ENCODE data around the gene ANGPTL7. TPM values are rescaled to one million over a fixed set of nuclear protein-coding genes. Genes with fewer than 3 reads are reported as not detected.

The ANGPTL7 gene
- total RNA-seq, 2 experiments from 2014 or later, result not detected

DNA sequence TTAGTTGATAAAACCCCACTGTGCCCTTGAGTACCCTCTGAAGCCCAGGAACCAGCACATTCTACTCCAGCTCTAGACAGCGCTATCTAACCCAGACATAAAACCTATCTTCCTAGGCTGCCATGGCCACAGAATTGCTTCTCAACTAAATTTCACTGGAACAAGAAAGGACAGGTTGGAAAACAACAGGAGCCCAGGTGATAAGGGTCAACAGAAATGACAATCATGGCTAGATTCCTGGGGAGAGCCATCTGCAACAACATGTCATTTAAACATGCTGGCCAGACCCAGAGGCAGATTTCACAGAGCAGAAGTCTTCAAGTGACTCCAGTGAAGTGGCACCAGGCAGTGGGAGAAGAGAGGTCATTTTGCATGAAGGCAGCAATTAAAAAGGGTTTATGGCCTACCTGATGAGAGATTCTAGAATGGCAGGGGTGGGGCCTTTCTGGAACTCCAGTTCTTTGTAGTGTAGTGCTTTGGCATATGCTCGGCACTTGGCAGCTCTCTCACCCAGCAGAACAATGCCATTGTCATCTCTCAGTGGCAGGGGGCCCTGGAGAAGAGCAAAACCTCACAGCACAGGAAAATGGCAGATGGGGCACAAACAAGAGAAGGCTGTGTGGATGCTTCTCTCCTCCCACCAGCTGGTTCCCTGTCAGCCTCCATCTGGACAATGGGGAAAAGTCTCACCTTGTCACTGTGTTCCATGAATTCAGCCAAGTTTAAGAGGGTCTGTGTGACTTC, 9.9 kb downstream of the ANGPTL7 start:
- ATAC-seq (ENCODE audit: poor library complexity) (no peak), DNase-seq (no peak)
- Histone ChIP-seq H3K27me3 (ENCODE audit: control insufficient read depth in 1 of 2, insufficient read depth in 2 of 2, low read length in 2 of 2) (no peaks in the 10 kb centered on the region), H3K27ac (ENCODE audit: low read depth in 1 of 2, low read length in 2 of 2) (no peak overlapping the region), H3K4me3 (ENCODE audit: low read length) (no peak overlapping the region), H3K9me3 (ENCODE audit: control insufficient read depth in 1 of 2, insufficient read depth in 1 of 2, low read length in 2 of 2) (no peaks in the 10 kb centered on the region), H3K36me3 (ENCODE audit: insufficient read depth, low read length) (peaks cover 71% of the 10 kb centered on the region), H3K4me1 (ENCODE audit: insufficient read depth, low read length) (no peaks in the 10 kb centered on the region)
- no peaks in the 10 kb centered on the region for H3K9me3 Mint-ChIP-seq
- POLR2A ChIA-PET, result no interaction called here
- peaks cover 84% of the 10 kb centered on the region for H3K36me3 Mint-ChIP-seq (ENCODE audit: low read depth)
- no peak overlapping the region for H3K27ac Mint-ChIP-seq
- intact Hi-C loops (cut with DNase I, micrococcal nuclease), result no loop called here
- TF ChIP-seq, protein P1, sequence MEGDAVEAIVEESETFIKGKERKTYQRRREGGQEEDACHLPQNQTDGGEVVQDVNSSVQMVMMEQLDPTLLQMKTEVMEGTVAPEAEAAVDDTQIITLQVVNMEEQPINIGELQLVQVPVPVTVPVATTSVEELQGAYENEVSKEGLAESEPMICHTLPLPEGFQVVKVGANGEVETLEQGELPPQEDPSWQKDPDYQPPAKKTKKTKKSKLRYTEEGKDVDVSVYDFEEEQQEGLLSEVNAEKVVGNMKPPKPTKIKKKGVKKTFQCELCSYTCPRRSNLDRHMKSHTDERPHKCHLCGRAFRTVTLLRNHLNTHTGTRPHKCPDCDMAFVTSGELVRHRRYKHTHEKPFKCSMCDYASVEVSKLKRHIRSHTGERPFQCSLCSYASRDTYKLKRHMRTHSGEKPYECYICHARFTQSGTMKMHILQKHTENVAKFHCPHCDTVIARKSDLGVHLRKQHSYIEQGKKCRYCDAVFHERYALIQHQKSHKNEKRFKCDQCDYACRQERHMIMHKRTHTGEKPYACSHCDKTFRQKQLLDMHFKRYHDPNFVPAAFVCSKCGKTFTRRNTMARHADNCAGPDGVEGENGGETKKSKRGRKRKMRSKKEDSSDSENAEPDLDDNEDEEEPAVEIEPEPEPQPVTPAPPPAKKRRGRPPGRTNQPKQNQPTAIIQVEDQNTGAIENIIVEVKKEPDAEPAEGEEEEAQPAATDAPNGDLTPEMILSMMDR (IDR thresholded peaks at IDR 0.05), result no peak
- CTCF ChIA-PET, result no interaction called here
- H3K4me3 Mint-ChIP-seq, result no peak overlapping the region
- H3K4me1 Mint-ChIP-seq (ENCODE audit: low read depth), result no peaks in the 10 kb centered on the region
- no peaks in the 10 kb centered on the region for H3K27me3 Mint-ChIP-seq

DNA sequence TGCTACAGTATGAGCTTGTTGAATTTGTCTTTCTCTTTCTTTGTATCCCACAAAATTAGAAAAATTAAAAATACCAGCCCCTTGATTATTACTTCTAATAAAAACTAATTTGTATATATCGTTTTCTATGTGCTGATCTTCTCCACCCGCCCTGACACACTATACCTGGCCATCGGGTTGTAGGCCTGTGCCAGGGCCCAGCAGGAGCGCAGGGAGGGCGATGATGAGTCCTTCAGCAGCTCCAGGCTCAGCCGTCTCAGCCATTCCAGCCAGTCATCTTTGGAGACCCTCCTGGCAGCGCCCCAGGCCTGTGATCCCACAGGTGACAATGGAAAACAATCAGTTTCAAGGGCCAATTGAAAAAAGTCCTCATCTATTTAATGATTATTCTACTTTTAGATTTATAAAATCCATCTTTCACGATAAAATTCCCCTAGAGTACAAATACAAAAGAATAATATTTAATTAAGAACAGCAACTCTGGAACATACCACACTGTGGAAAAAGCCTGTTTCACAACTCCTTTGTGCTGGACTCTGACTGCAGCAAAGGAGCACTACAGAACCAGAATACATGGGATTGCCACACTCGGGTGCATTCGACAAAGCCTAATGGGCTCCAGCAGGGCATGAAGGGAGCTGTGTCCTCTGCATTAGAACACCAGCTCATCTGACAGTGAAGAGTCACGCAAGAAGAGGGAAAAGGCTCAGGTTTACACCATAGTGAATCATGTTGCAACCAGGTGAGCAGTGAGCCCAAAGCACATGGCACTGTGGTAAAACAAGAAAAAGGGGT, 15.4 kb downstream of the ANGPTL7 start:
- TF ChIP-seq, protein P1 (IDR thresholded peaks at IDR 0.05), result no peak
- intact Hi-C loops (cut with DNase I, micrococcal nuclease), result loop anchor here in 1 of 2 experiments (5.0 kb wide), 1 partner anchor 167 kb away; no protein-coding TSS in a partner anchor
- no peaks in the 10 kb centered on the region for H3K9me3 ChIP-seq (ENCODE audit: control insufficient read depth in 1 of 2, insufficient read depth in 1 of 2, low read length in 2 of 2)
- H3K4me1 ChIP-seq (ENCODE audit: insufficient read depth, low read length), result no peaks in the 10 kb centered on the region
- no peak overlapping the region for H3K27ac ChIP-seq (ENCODE audit: low read depth in 1 of 2, low read length in 2 of 2)
- no peaks in the 10 kb centered on the region for H3K27me3 ChIP-seq (ENCODE audit: control insufficient read depth in 1 of 2, insufficient read depth in 2 of 2, low read length in 2 of 2)
- no peak overlapping the region for H3K4me3 ChIP-seq (ENCODE audit: low read length)
- peaks cover 70% of the 10 kb centered on the region for H3K36me3 ChIP-seq (ENCODE audit: insufficient read depth, low read length)
- H3K4me1 Mint-ChIP-seq (ENCODE audit: low read depth), result no peaks in the 10 kb centered on the region
- no peaks in the 10 kb centered on the region for H3K27me3 Mint-ChIP-seq
- no peak overlapping the region for H3K4me3 Mint-ChIP-seq
- no peak overlapping the region for H3K27ac Mint-ChIP-seq
- CTCF ChIA-PET, result no interaction called here
- DNase-seq, result no peak
- POLR2A ChIA-PET, result no interaction called here
- peaks cover 84% of the 10 kb centered on the region for H3K36me3 Mint-ChIP-seq (ENCODE audit: low read depth)
- no peak for ATAC-seq (ENCODE audit: poor library complexity)
- H3K9me3 Mint-ChIP-seq, result no peaks in the 10 kb centered on the region

DNA sequence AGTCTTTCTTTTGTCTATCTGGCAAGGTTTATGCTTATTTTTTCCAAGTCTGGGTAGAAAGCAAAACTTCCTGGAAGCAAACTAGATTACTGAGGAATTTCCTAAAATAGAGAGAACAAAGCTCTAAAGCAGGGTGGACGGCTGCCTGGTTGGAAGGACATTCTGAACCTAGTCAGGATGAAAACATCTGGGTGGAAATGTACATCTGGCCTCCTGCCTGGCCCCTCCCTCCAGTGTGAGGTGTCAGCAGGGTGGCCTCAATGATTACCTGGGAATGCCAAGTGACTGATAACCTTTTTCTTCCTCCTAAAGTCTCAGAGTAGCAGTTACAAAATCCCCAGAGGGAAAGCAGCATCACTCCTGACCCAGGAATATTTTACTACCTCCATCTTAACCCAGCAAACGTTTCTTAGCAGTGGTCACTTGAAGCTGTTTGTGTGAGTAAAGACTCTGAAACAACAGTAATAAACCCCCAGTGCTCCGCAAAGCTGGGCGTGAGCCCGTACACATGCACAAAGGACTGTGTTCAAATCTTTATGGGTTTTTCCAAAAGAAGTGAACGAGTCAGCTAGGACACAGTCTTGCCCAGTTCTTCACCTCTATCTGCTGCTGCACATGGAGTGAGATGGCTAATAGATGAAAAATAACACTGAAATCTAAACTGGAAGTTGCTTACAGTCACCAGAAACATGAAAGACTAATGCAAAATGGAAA, 18.9 kb downstream of the ANGPTL7 start:
- intact Hi-C loops (cut with DNase I, micrococcal nuclease), result loop anchor here in 1 of 2 experiments (5.0 kb wide), 1 partner anchor 171 kb away; no protein-coding TSS in a partner anchor
- ATAC-seq (ENCODE audit: poor library complexity) (no peak), DNase-seq (no peak)
- Histone ChIP-seq H3K9me3 (ENCODE audit: control insufficient read depth in 1 of 2, insufficient read depth in 1 of 2, low read length in 2 of 2) (no peaks in the 10 kb centered on the region), H3K36me3 (ENCODE audit: insufficient read depth, low read length) (peaks cover 86% of the 10 kb centered on the region), H3K27me3 (ENCODE audit: control insufficient read depth in 1 of 2, insufficient read depth in 2 of 2, low read length in 2 of 2) (no peaks in the 10 kb centered on the region), H3K4me3 (ENCODE audit: low read length) (no peak overlapping the region), H3K4me1 (ENCODE audit: insufficient read depth, low read length) (no peaks in the 10 kb centered on the region), H3K27ac (ENCODE audit: low read depth in 1 of 2, low read length in 2 of 2) (no peak overlapping the region)
- TF ChIP-seq, protein P1 (IDR thresholded peaks at IDR 0.05), result no peak
- POLR2A ChIA-PET, result interaction anchor here (0.6 kb wide), 1 partner anchor 8 kb away, joined by 4 read pairs; no protein-coding TSS in a partner anchor
- no peaks in the 10 kb centered on the region for H3K27me3 Mint-ChIP-seq
- H3K4me3 Mint-ChIP-seq, result no peak overlapping the region
- CTCF ChIA-PET, result interaction anchor here (1.4 kb wide), 1 partner anchor 171 kb away, joined by 3 read pairs; no protein-coding TSS in a partner anchor
- H3K9me3 Mint-ChIP-seq, result no peaks in the 10 kb centered on the region
- H3K4me1 Mint-ChIP-seq (ENCODE audit: low read depth), result no peaks in the 10 kb centered on the region
- peaks cover 97% of the 10 kb centered on the region for H3K36me3 Mint-ChIP-seq (ENCODE audit: low read depth)
- H3K27ac Mint-ChIP-seq, result no peak overlapping the region

Measured in CD4-positive, alpha-beta T cell (primary cell).